Measurements from ENCODE around the gene ST7.

DNA sequence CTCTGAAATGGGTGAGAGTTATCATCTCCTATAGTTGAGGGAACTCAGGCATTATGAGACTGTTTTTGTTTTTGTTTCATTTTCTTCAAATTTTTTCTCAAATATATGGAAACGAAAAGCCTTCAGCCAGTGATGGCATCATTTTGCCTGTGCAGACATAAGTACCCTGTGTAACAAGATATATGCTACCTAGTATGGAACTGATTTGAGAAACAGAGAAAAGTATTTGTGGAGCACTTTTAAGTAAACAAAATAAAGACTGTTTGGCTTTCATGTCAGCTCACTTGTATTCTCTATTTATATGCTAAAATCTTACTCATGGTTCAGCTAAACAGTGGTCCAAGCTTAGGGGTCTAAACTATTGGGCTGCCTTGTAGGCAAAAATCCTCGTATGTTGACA lies 219.0 kb downstream of the ST7 start:
- TF ChIP-seq, protein P1, sequence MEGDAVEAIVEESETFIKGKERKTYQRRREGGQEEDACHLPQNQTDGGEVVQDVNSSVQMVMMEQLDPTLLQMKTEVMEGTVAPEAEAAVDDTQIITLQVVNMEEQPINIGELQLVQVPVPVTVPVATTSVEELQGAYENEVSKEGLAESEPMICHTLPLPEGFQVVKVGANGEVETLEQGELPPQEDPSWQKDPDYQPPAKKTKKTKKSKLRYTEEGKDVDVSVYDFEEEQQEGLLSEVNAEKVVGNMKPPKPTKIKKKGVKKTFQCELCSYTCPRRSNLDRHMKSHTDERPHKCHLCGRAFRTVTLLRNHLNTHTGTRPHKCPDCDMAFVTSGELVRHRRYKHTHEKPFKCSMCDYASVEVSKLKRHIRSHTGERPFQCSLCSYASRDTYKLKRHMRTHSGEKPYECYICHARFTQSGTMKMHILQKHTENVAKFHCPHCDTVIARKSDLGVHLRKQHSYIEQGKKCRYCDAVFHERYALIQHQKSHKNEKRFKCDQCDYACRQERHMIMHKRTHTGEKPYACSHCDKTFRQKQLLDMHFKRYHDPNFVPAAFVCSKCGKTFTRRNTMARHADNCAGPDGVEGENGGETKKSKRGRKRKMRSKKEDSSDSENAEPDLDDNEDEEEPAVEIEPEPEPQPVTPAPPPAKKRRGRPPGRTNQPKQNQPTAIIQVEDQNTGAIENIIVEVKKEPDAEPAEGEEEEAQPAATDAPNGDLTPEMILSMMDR (IDR thresholded peaks at IDR 0.05) = no peak
- TF ChIP-seq, protein P2, sequence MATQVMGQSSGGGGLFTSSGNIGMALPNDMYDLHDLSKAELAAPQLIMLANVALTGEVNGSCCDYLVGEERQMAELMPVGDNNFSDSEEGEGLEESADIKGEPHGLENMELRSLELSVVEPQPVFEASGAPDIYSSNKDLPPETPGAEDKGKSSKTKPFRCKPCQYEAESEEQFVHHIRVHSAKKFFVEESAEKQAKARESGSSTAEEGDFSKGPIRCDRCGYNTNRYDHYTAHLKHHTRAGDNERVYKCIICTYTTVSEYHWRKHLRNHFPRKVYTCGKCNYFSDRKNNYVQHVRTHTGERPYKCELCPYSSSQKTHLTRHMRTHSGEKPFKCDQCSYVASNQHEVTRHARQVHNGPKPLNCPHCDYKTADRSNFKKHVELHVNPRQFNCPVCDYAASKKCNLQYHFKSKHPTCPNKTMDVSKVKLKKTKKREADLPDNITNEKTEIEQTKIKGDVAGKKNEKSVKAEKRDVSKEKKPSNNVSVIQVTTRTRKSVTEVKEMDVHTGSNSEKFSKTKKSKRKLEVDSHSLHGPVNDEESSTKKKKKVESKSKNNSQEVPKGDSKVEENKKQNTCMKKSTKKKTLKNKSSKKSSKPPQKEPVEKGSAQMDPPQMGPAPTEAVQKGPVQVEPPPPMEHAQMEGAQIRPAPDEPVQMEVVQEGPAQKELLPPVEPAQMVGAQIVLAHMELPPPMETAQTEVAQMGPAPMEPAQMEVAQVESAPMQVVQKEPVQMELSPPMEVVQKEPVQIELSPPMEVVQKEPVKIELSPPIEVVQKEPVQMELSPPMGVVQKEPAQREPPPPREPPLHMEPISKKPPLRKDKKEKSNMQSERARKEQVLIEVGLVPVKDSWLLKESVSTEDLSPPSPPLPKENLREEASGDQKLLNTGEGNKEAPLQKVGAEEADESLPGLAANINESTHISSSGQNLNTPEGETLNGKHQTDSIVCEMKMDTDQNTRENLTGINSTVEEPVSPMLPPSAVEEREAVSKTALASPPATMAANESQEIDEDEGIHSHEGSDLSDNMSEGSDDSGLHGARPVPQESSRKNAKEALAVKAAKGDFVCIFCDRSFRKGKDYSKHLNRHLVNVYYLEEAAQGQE (IDR thresholded peaks at IDR 0.05; ENCODE audit: insufficient read depth in 1 of 2, low read depth in 2 of 2, low read length in 1 of 2) = no peak
- TF ChIP-seq POLR2AphosphoS5 (IDR thresholded peaks at IDR 0.05; ENCODE audit: low read depth, low read length) = no peak

All from Panc1 (cell line).